Measurements from ENCODE around the gene DNAJC17.

DNAJC17 gene

GRCh38 chr15:40830884-40831283, 23.6 kb upstream of the DNAJC17 start:
- H3K9me3 ChIP-seq (ENCODE audit: control insufficient read depth in 2 of 2, low read length in 2 of 2), result no peaks in the 10 kb centered on the region
- no peak overlapping the region for H3K4me3 ChIP-seq (ENCODE audit: low read length in 2 of 2)

GRCh38 chr15:40829115-40829514, 21.8 kb upstream of the DNAJC17 start:
- H3K4me3 ChIP-seq (ENCODE audit: low read length in 2 of 2), result no peak overlapping the region
- H3K9me3 ChIP-seq (ENCODE audit: control insufficient read depth in 2 of 2, low read length in 2 of 2), result no peaks in the 10 kb centered on the region
- H3K27me3 ChIP-seq (ENCODE audit: control insufficient read depth in 1 of 2, insufficient read depth in 2 of 2, low read length in 2 of 2), result peaks cover 0 to 2% of the 10 kb centered on the region in 2 donors
- H3K27ac ChIP-seq (ENCODE audit: low read length), result no peak overlapping the region
- H3K36me3 ChIP-seq (ENCODE audit: control insufficient read depth in 2 of 2, insufficient read depth in 2 of 2, low read length in 2 of 2), result no peaks in the 10 kb centered on the region
- H3K9ac ChIP-seq (ENCODE audit: low read length in 2 of 2), result no peak overlapping the region
- no peaks in the 10 kb centered on the region for H3K4me1 ChIP-seq (ENCODE audit: control insufficient read depth, insufficient read depth, low read length)

More at GRCh38 chr15:40830884-40831283, 23.6 kb upstream of the DNAJC17 start:
- H3K36me3 ChIP-seq (ENCODE audit: control insufficient read depth in 2 of 2, insufficient read depth in 2 of 2, low read length in 2 of 2), result no peaks in the 10 kb centered on the region
- H3K9ac ChIP-seq (ENCODE audit: low read length in 2 of 2), result no peak overlapping the region
- no peaks in the 10 kb centered on the region for H3K27me3 ChIP-seq (ENCODE audit: control insufficient read depth in 1 of 2, insufficient read depth in 2 of 2, low read length in 2 of 2)
- H3K27ac ChIP-seq (ENCODE audit: low read length), result no peak overlapping the region
- H3K4me1 ChIP-seq (ENCODE audit: control insufficient read depth, insufficient read depth, low read length), result no peaks in the 10 kb centered on the region

GRCh38 chr15:40828447-40829036, 21.3 kb upstream of the DNAJC17 start, which contains the start of gene PPP1R14D:
TSS of gene PPP1R14D (minus strand) at chr15:40828708. CDS start at chr15:40828641, 67 bp downstream.
- peaks cover 0 to 2% of the 10 kb centered on the region in 2 donors for H3K27me3 ChIP-seq (ENCODE audit: control insufficient read depth in 1 of 2, insufficient read depth in 2 of 2, low read length in 2 of 2)
- H3K9me3 ChIP-seq (ENCODE audit: control insufficient read depth in 2 of 2, low read length in 2 of 2), result no peaks in the 10 kb centered on the region
- no peak within 1 kb of the TSS for H3K9ac ChIP-seq (ENCODE audit: low read length in 2 of 2)
- no peak within 1 kb of the TSS for H3K27ac ChIP-seq (ENCODE audit: low read length)
- no peaks in the 10 kb centered on the region for H3K36me3 ChIP-seq (ENCODE audit: control insufficient read depth in 2 of 2, insufficient read depth in 2 of 2, low read length in 2 of 2)
- H3K4me3 ChIP-seq (ENCODE audit: low read length in 2 of 2), result no peak within 1 kb of the TSS
- no peaks in the 10 kb centered on the region for H3K4me1 ChIP-seq (ENCODE audit: control insufficient read depth, insufficient read depth, low read length)

- Histone ChIP-seq H3K27ac (ENCODE audit: low read length) (no peak overlapping the region), H3K4me1 (ENCODE audit: control insufficient read depth, insufficient read depth, low read length) (no peaks in the 10 kb centered on the region), H3K9me3 (ENCODE audit: control insufficient read depth in 2 of 2, low read length in 2 of 2) (no peaks in the 10 kb centered on the region), H3K27me3 (ENCODE audit: control insufficient read depth in 1 of 2, insufficient read depth in 2 of 2, low read length in 2 of 2) (peaks cover 0 to 2% of the 10 kb centered on the region in 2 donors), H3K4me3 (ENCODE audit: low read length in 2 of 2) (no peak overlapping the region), H3K9ac (ENCODE audit: low read length in 2 of 2) (no peak overlapping the region), H3K36me3 (ENCODE audit: control insufficient read depth in 2 of 2, insufficient read depth in 2 of 2, low read length in 2 of 2) (no peaks in the 10 kb centered on the region)
Measured at GRCh38 chr15:40826423-40827075, 19.3 kb upstream of the DNAJC17 start.

GRCh38 chr15:40825661-40826422, 18.6 kb upstream of the DNAJC17 start:
- no peak overlapping the region for H3K27ac ChIP-seq (ENCODE audit: low read length)

GRCh38 chr15:40823572-40824343, 16.5 kb upstream of the DNAJC17 start:
- Histone ChIP-seq H3K27me3 (ENCODE audit: control insufficient read depth in 1 of 2, insufficient read depth in 2 of 2, low read length in 2 of 2) (peaks cover 0 to 2% of the 10 kb centered on the region in 2 donors), H3K9me3 (ENCODE audit: control insufficient read depth in 2 of 2, low read length in 2 of 2) (no peaks in the 10 kb centered on the region), H3K4me1 (ENCODE audit: control insufficient read depth, insufficient read depth, low read length) (no peaks in the 10 kb centered on the region), H3K9ac (ENCODE audit: low read length in 2 of 2) (no peak overlapping the region), H3K4me3 (ENCODE audit: low read length in 2 of 2) (no peak overlapping the region), H3K36me3 (ENCODE audit: control insufficient read depth in 2 of 2, insufficient read depth in 2 of 2, low read length in 2 of 2) (no peaks in the 10 kb centered on the region), H3K27ac (ENCODE audit: low read length) (no peak overlapping the region)

More at GRCh38 chr15:40825661-40826422, 18.6 kb upstream of the DNAJC17 start:
- Histone ChIP-seq H3K36me3 (ENCODE audit: control insufficient read depth in 2 of 2, insufficient read depth in 2 of 2, low read length in 2 of 2) (no peaks in the 10 kb centered on the region), H3K4me3 (ENCODE audit: low read length in 2 of 2) (no peak overlapping the region), H3K4me1 (ENCODE audit: control insufficient read depth, insufficient read depth, low read length) (no peaks in the 10 kb centered on the region), H3K27me3 (ENCODE audit: control insufficient read depth in 1 of 2, insufficient read depth in 2 of 2, low read length in 2 of 2) (peaks cover 0 to 2% of the 10 kb centered on the region in 2 donors), H3K9me3 (ENCODE audit: control insufficient read depth in 2 of 2, low read length in 2 of 2) (no peaks in the 10 kb centered on the region), H3K9ac (ENCODE audit: low read length in 2 of 2) (no peak overlapping the region)

- no peaks in the 10 kb centered on the region for H3K36me3 ChIP-seq (ENCODE audit: control insufficient read depth in 2 of 2, insufficient read depth in 2 of 2, low read length in 2 of 2)
- H3K27ac ChIP-seq (ENCODE audit: low read length), result no peak overlapping the region
- H3K9ac ChIP-seq (ENCODE audit: low read length in 2 of 2), result no peak overlapping the region
- no peak overlapping the region for H3K4me3 ChIP-seq (ENCODE audit: low read length in 2 of 2)
- H3K27me3 ChIP-seq (ENCODE audit: control insufficient read depth in 1 of 2, insufficient read depth in 2 of 2, low read length in 2 of 2), result peaks cover 0 to 2% of the 10 kb centered on the region in 2 donors
- no peaks in the 10 kb centered on the region for H3K9me3 ChIP-seq (ENCODE audit: control insufficient read depth in 2 of 2, low read length in 2 of 2)
- H3K4me1 ChIP-seq (ENCODE audit: control insufficient read depth, insufficient read depth, low read length), result no peaks in the 10 kb centered on the region
Measured at GRCh38 chr15:40821195-40821594, 13.9 kb upstream of the DNAJC17 start.

- no peaks in the 10 kb centered on the region for H3K9me3 ChIP-seq (ENCODE audit: control insufficient read depth in 2 of 2, low read length in 2 of 2)
- H3K4me3 ChIP-seq (ENCODE audit: low read length in 2 of 2), result no peak overlapping the region
- H3K36me3 ChIP-seq (ENCODE audit: control insufficient read depth in 2 of 2, insufficient read depth in 2 of 2, low read length in 2 of 2), result peaks cover 0 to 7% of the 10 kb centered on the region in 2 donors
- H3K9ac ChIP-seq (ENCODE audit: low read length in 2 of 2), result no peak overlapping the region
- H3K4me1 ChIP-seq (ENCODE audit: control insufficient read depth, insufficient read depth, low read length), result peaks cover 5% of the 10 kb centered on the region
- H3K27me3 ChIP-seq (ENCODE audit: control insufficient read depth in 1 of 2, insufficient read depth in 2 of 2, low read length in 2 of 2), result no peaks in the 10 kb centered on the region
- no peak overlapping the region for H3K27ac ChIP-seq (ENCODE audit: low read length)
Measured at GRCh38 chr15:40819048-40819447, 11.8 kb upstream of the DNAJC17 start.

GRCh38 chr15:40815042-40815698, 7.9 kb upstream of the DNAJC17 start:
- no peak overlapping the region for H3K27ac ChIP-seq (ENCODE audit: low read length)

More at GRCh38 chr15:40815042-40815698, 7.9 kb upstream of the DNAJC17 start:
- no peak overlapping the region for H3K4me3 ChIP-seq (ENCODE audit: low read length in 2 of 2)
- peaks cover 0 to 24% of the 10 kb centered on the region in 2 donors for H3K36me3 ChIP-seq (ENCODE audit: control insufficient read depth in 2 of 2, insufficient read depth in 2 of 2, low read length in 2 of 2)
- H3K4me1 ChIP-seq (ENCODE audit: control insufficient read depth, insufficient read depth, low read length), result peaks cover 5% of the 10 kb centered on the region
- no peak overlapping the region for H3K9ac ChIP-seq (ENCODE audit: low read length in 2 of 2)
- H3K9me3 ChIP-seq (ENCODE audit: control insufficient read depth in 2 of 2, low read length in 2 of 2), result no peaks in the 10 kb centered on the region
- no peaks in the 10 kb centered on the region for H3K27me3 ChIP-seq (ENCODE audit: control insufficient read depth in 1 of 2, insufficient read depth in 2 of 2, low read length in 2 of 2)

Data from stomach smooth muscle (tissue), 2 donors.